ENCODE measurements around the gene SNCB. TPM values are rescaled to one million over a fixed set of nuclear protein-coding genes. Genes with fewer than 3 reads are reported as not detected.
A peak's percentile ranks its signal among the peaks of the same experiment; 100 is the strongest.

Gene SNCB
- total and polyA plus RNA-seq, 2 experiments from 2014 or later = not detected

DNA sequence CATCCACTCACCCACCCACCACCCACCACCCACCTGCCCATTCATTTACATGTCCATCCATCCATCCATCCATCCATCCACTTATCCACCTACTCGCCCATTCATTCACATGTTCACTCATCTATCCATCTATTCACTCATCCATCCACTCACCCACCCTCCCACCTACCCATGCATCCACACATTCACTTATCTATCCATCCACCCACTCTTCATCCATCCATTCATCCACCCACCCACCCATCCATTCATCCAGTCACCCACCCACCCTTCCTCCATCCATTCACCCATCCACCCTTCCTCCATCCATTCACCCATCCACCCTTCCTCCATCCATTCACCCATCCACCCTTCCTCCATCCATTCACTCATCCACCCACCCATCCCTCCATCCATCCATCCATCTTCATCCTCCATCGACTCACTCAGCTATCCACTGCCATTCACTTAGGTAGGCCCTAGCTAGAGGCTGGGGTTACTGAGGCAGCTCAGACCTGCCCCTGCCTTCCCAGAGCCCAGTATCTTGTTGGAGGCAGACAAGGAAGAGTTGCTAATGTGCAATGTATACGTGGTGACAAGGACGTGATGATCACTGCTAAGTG lies 29.6 kb upstream of the SNCB start:
- Histone ChIP-seq H3K9me2 (ENCODE audit: insufficient read depth) (no peaks in the 10 kb centered on the region), H3K9me3 (ENCODE audit: low read depth) (no peaks in the 10 kb centered on the region), H3K27ac (no peak overlapping the region), H3K4me1 (ENCODE audit: insufficient read depth) (no peaks in the 10 kb centered on the region), H3F3A (ENCODE audit: insufficient read depth) (no peaks in the 10 kb centered on the region), H3K79me2 (ENCODE audit: insufficient read depth) (no peaks in the 10 kb centered on the region), H2AFZ (no peak overlapping the region), H3K4me3 (no peak overlapping the region), H3K4me2 (ENCODE audit: unreplicated experiment) (no peak overlapping the region), H4K20me1 (ENCODE audit: insufficient read depth) (no peaks in the 10 kb centered on the region; the same call in 1 of the 2 replicates), H3K36me3 (ENCODE audit: low read depth) (0 out of 2 replicates have a peak, but pooled peaks cover 8% of the 10 kb centered on the region), H3K9ac (no peak overlapping the region), H3K27me3 (replicated peaks; ENCODE audit: insufficient read depth) (peaks cover 11% of the 10 kb centered on the region)
- no peak for DNase-seq
- TF ChIP-seq EZH2phosphoT487 (IDR thresholded peaks at IDR 0.05; ENCODE audit: insufficient read depth, low read depth) (no peak), EZH2 (IDR thresholded peaks at IDR 0.05; ENCODE audit: insufficient read depth, poor library complexity, severe bottlenecking) (no peak)
- WGBS, 2 experiments (ENCODE audit: low coverage in 1 of 2, low lambda C conversion rate in 2 of 2, missing lambda C conversion rate in 2 of 2) = 55 to 61% methylated on average over 3 to 4 of the region's 4 CpGs
- in situ Hi-C loops (cut with MboI) = loop anchor here (10.0 kb wide), 2 partner anchors 295 to 455 kb away; no protein-coding TSS in a partner anchor

GRCh38 chr5:176659512-176659839 lies 29.1 kb upstream of the SNCB start:
- Histone ChIP-seq H3K9me2 (ENCODE audit: insufficient read depth) (no peaks in the 10 kb centered on the region), H3K4me3 (no peak overlapping the region), H3K4me1 (ENCODE audit: insufficient read depth) (no peaks in the 10 kb centered on the region), H2AFZ (no peak overlapping the region), H3K4me2 (ENCODE audit: unreplicated experiment) (no peak overlapping the region), H3K27me3 (replicated peaks; ENCODE audit: insufficient read depth) (peaks cover 11% of the 10 kb centered on the region), H3F3A (ENCODE audit: insufficient read depth) (no peaks in the 10 kb centered on the region), H3K9me3 (ENCODE audit: low read depth) (no peaks in the 10 kb centered on the region), H3K79me2 (ENCODE audit: insufficient read depth) (no peaks in the 10 kb centered on the region), H4K20me1 (ENCODE audit: insufficient read depth) (no peaks in the 10 kb centered on the region; the same call in 1 of the 2 replicates), H3K27ac (no peak overlapping the region), H3K9ac (no peak overlapping the region), H3K36me3 (ENCODE audit: low read depth) (0 out of 2 replicates have a peak, but pooled peaks cover 8% of the 10 kb centered on the region)
- 59 to 74% methylated on average over 4 to 7 of the region's 7 CpGs for WGBS, 2 experiments (ENCODE audit: low coverage in 1 of 2, low lambda C conversion rate in 2 of 2, missing lambda C conversion rate in 2 of 2)
- in situ Hi-C loops (cut with MboI) = no loop called here
- no peak for DNase-seq
- TF ChIP-seq EZH2phosphoT487 (IDR thresholded peaks at IDR 0.05; ENCODE audit: insufficient read depth, low read depth) = no peak
- TF ChIP-seq EZH2 (IDR thresholded peaks at IDR 0.05; ENCODE audit: insufficient read depth, poor library complexity, severe bottlenecking) = no peak

DNA sequence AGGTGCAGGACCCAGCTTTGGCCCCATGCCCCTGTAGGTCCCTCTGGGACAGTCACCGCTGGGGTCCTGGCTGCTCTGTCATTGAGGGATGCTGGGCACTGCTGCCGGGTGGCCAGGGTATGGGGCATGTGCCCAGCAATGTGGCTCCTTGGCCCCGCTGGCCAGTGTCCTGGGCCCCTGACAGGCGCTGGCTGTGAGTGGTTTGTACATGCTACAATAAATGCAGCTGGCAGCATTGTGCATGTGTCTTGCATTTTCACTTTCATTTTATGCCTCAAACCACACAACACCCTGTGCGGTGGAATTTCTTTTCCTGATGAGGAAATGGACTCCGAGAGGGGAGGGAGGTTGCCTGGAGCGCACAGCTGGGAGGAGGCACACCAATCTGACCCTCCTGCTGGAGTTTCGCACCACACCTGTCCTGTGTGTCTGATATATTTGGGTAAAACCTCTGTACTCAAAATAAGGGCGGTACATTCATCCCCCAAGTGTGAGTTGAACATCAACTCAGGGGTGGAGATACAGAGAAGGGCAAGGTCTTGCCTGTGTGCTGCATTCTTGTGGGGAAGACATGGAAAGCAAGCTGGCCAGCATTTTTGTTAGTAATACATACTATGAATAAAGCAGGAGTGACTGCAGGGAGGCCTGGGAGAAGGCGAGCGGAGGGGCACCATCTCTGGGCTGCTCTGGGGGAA lies 28.6 kb upstream of the SNCB start:
- Histone ChIP-seq H3K9me2 (ENCODE audit: insufficient read depth) (no peaks in the 10 kb centered on the region), H3K4me2 (ENCODE audit: unreplicated experiment) (no peak overlapping the region), H3K4me3 (no peak overlapping the region), H3K27me3 (replicated peaks; ENCODE audit: insufficient read depth) (peaks cover 6% of the 10 kb centered on the region), H3K27ac (no peak overlapping the region), H4K20me1 (ENCODE audit: insufficient read depth) (no peaks in the 10 kb centered on the region; the same call in 1 of the 2 replicates), H3K4me1 (ENCODE audit: insufficient read depth) (0 out of 2 replicates have a peak, but pooled peaks cover under 1% of the 10 kb centered on the region), H3F3A (ENCODE audit: insufficient read depth) (no peaks in the 10 kb centered on the region), H3K79me2 (ENCODE audit: insufficient read depth) (no peaks in the 10 kb centered on the region), H3K36me3 (ENCODE audit: low read depth) (0 out of 2 replicates have a peak, but pooled peaks cover 8% of the 10 kb centered on the region), H3K9ac (no peak overlapping the region), H3K9me3 (ENCODE audit: low read depth) (no peaks in the 10 kb centered on the region), H2AFZ (no peak overlapping the region)
- DNase-seq = peak; percentile 27
- TF ChIP-seq EZH2 (IDR thresholded peaks at IDR 0.05; ENCODE audit: insufficient read depth, poor library complexity, severe bottlenecking) = no peak
- TF ChIP-seq EZH2phosphoT487 (IDR thresholded peaks at IDR 0.05; ENCODE audit: insufficient read depth, low read depth) = no peak
- in situ Hi-C loops (cut with MboI) = no loop called here
- WGBS, 2 experiments (ENCODE audit: low coverage in 1 of 2, low lambda C conversion rate in 2 of 2, missing lambda C conversion rate in 2 of 2) = 81 to 83% methylated on average over 10 to 11 of the region's 11 CpGs

DNA sequence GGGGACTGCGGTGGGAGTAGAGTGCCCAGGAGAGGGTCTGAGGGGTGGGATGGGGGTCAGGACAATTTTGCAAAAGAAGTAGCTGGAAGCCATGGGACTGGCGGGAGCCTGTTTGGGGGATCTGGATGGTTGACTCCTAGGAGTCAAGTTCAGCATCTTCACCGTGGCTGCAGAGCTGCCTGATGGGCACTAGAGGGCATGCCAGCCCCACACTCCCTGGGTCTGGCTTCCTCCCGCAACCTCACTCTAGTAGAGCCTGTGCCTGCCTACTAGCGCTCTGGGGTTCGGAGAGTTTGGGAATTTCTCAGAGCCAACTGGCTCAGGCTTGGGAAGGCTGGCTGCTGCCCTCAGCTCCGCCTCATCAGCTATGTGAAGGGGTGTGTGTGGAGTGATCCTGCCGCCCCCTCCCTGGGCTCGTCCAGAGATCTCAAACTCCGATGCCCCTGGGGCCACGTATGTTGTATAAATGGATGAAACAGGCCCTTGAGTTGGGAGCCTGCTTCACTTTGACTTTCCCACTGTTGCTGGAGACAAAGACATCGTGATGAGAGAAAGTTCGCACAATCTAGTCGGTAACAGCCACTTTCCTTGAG lies 27.8 kb upstream of the SNCB start:
- no peaks in the 10 kb centered on the region for H3K79me2 ChIP-seq (ENCODE audit: insufficient read depth)
- no peaks in the 10 kb centered on the region for H3K9me3 ChIP-seq (ENCODE audit: low read depth)
- H3K36me3 ChIP-seq (ENCODE audit: low read depth) = 0 out of 2 replicates have a peak, but pooled peaks cover 8% of the 10 kb centered on the region
- no peaks in the 10 kb centered on the region for H3K9me2 ChIP-seq (ENCODE audit: insufficient read depth)
- H3K9ac ChIP-seq = no peak overlapping the region
- peaks cover 9% of the 10 kb centered on the region for H3K4me1 ChIP-seq (ENCODE audit: insufficient read depth)
- no peaks in the 10 kb centered on the region; the same call in 1 of the 2 replicates for H3K27me3 ChIP-seq (replicated peaks; ENCODE audit: insufficient read depth)
- in situ Hi-C loops (cut with MboI) = no loop called here
- WGBS, 2 experiments (ENCODE audit: low coverage in 1 of 2, low lambda C conversion rate in 2 of 2, missing lambda C conversion rate in 2 of 2) = 51 to 54% methylated on average over 12 to 14 of the region's 14 CpGs
- peaks cover 6% of the 10 kb centered on the region; the same call in 1 of the 2 replicates for H3F3A ChIP-seq (ENCODE audit: insufficient read depth)
- no peak overlapping the region for H3K27ac ChIP-seq
- H3K4me3 ChIP-seq = no peak overlapping the region
- no peak overlapping the region for H2AFZ ChIP-seq
- no peak overlapping the region for H3K4me2 ChIP-seq (ENCODE audit: unreplicated experiment)
- no peaks in the 10 kb centered on the region; the same call in 1 of the 2 replicates for H4K20me1 ChIP-seq (ENCODE audit: insufficient read depth)
- DNase-seq = peak; percentile 84
- TF ChIP-seq EZH2 (IDR thresholded peaks at IDR 0.05; ENCODE audit: insufficient read depth, poor library complexity, severe bottlenecking) (no peak), EZH2phosphoT487 (IDR thresholded peaks at IDR 0.05; ENCODE audit: insufficient read depth, low read depth) (no peak)

Measured in GM23248 (cell line).